Epithelial cell of esophagus (primary cell): Measurements from ENCODE around the gene TRRAP.

Source experiments
- DNase-seq: peaks from one replicate; pipeline ENCODE4 v3.0.0; 2010; ENCODE audit warnings: low read depth
- H3K4me3 ChIP-seq: 2 replicates; pipeline ENCODE4 v1.5.1; 2011; ENCODE audit warnings: mild to moderate bottlenecking, low read length, control low read depth
- CTCF ChIP-seq: IDR thresholded peaks from 2 replicates; pipeline ENCODE4 v1.5.1; 2011; ENCODE audit warnings: low read depth, mild to moderate bottlenecking, low read length, control low read depth, inconsistent platforms; ENCODE audit not compliant: insufficient read depth; ENCODE audit errors: missing control alignments

The TRRAP gene

GRCh38 chr7:98878365-98879197 lies at the start of gene TRRAP:
TRRAP (plus strand) TSS chr7:98878532; CDS start chr7:98881151, 2,619 bp downstream.
- peak; percentile 71 for DNase-seq
- H3K4me3 ChIP-seq, result peak within 1 kb of the TSS; percentile 86
- peak; percentile 46 for TF ChIP-seq CTCF

GRCh38 chr7:98830972-98831548 lies 47.3 kb upstream of the TRRAP start:
- DNase-seq, result no peak
- H3K4me3 ChIP-seq, result no peak overlapping the region
- no peak for TF ChIP-seq CTCF

- no peak overlapping the region for H3K4me3 ChIP-seq
- TF ChIP-seq CTCF, result peak; percentile 19
- no peak for DNase-seq
These were observed 46.6 kb upstream of the TRRAP start for GRCh38 chr7:98831641-98832221.

GRCh38 chr7:98833022-98833421 lies 45.3 kb upstream of the TRRAP start:
- no peak overlapping the region for H3K4me3 ChIP-seq
- DNase-seq, result no peak
- TF ChIP-seq CTCF, result no peak

GRCh38 chr7:98834949-98835348 lies 43.4 kb upstream of the TRRAP start:
- TF ChIP-seq CTCF, result no peak
- H3K4me3 ChIP-seq, result no peak overlapping the region
- DNase-seq, result no peak

- no peak overlapping the region for H3K4me3 ChIP-seq
- DNase-seq, result peak; percentile 45
- peak; percentile 75 for TF ChIP-seq CTCF
These were observed 41.3 kb upstream of the TRRAP start for GRCh38 chr7:98836811-98837629.
